ENCODE results near the gene CPNE7. TPM values are rescaled to one million over a fixed set of nuclear protein-coding genes. Genes with fewer than 3 reads are reported as not detected.

The CPNE7 gene
- total and polyA plus RNA-seq, 2 of the 8 experiments (the other 6 are each of a cell fraction or from before 2014, with no cell fraction given) = 10.0 to 23.7 TPM

GRCh38 chr16:89540557-89540956 is 35.0 kb upstream of the CPNE7 start:
- Histone ChIP-seq H2BK20ac (ENCODE audit: low read length) (no peak overlapping the region), H3K79me1 (ENCODE audit: low read depth, low read length) (peaks cover 4% of the 10 kb centered on the region; the same call in 1 of the 2 replicates), H4K5ac (ENCODE audit: insufficient read length, low read depth, low read length) (no peak overlapping the region), H2BK15ac (ENCODE audit: low read length) (no peak overlapping the region), H4K20me1 (replicated peaks in 1 of 2; ENCODE audit: control insufficient read depth in 1 of 2, insufficient read depth in 2 of 2, low read length in 2 of 2) (peaks cover 4 to 14% of the 10 kb centered on the region in 2 experiments), H2AK5ac (ENCODE audit: low read depth, low read length) (no peak overlapping the region), H2BK120ac (replicated peaks; ENCODE audit: low read depth, low read length) (no peak overlapping the region), H3K27me3 (replicated peaks in 1 of 4; ENCODE audit: control insufficient read depth in 3 of 4, extremely low read depth in 1 of 4, insufficient read depth in 3 of 4, low read length in 3 of 4) (no peaks in the 10 kb centered on the region), H3K4me3 (ENCODE audit: extremely low read depth in 1 of 4, insufficient read depth in 2 of 4, low read depth in 3 of 4, low read length in 4 of 4) (no peak overlapping the region), H3K9me3 (ENCODE audit: insufficient read depth in 2 of 2, low read depth in 1 of 2, low read length in 1 of 2) (no peaks in the 10 kb centered on the region), H3K79me2 (ENCODE audit: control insufficient read depth in 1 of 2, insufficient read depth in 2 of 2, low read length in 2 of 2) (peaks cover 0 to under 1% of the 10 kb centered on the region in 2 experiments; a peak in 1 of 4 replicates), H3K4me2 (ENCODE audit: insufficient read depth in 1 of 2, low read depth in 2 of 2, low read length in 2 of 2) (no peak overlapping the region), H2BK5ac (ENCODE audit: low read depth, low read length) (no peak overlapping the region; the same call in 1 of the 2 replicates), H4K8ac (ENCODE audit: extremely low read depth, insufficient read depth, low read length) (no peak overlapping the region), H3K4ac (replicated peaks; ENCODE audit: insufficient read length, low read depth, low read length) (no peak overlapping the region), H3K27ac (ENCODE audit: low read depth, low read length) (no peak overlapping the region), H3K14ac (ENCODE audit: insufficient read length) (no peak overlapping the region), H3K23ac (ENCODE audit: insufficient read length) (no peak overlapping the region), H3K23me2 (ENCODE audit: low read depth, low read length) (no peaks in the 10 kb centered on the region), H4K91ac (replicated peaks; ENCODE audit: insufficient read length, low read length) (no peak overlapping the region), H2BK12ac (ENCODE audit: low read depth, low read length) (no peak overlapping the region), H3K18ac (ENCODE audit: extremely low read depth, low read length) (no peak overlapping the region), H3K56ac (replicated peaks; ENCODE audit: insufficient read length, low read depth, low read length) (no peak overlapping the region), H2AFZ (ENCODE audit: low read length) (no peak overlapping the region), H3K9ac (replicated peaks in 1 of 4; ENCODE audit: extremely low read depth in 1 of 4, low read depth in 3 of 4, low read length in 3 of 4) (no peak overlapping the region), H3K4me1 (replicated peaks in 1 of 4; ENCODE audit: control insufficient read depth in 3 of 4, insufficient read depth in 4 of 4, low read length in 3 of 4) (no peaks in the 10 kb centered on the region), H3K36me3 (ENCODE audit: control insufficient read depth in 2 of 4, insufficient read depth in 4 of 4, low read length in 3 of 4) (peaks cover 8 to 31% (median 21%) of the 10 kb centered on the region in 4 experiments)
- DNase-seq (ENCODE audit: low read depth in 1 of 2, low spot score in 2 of 2) (no peak), FAIRE-seq (no peak)
- ChIA-PET POLR2A (ENCODE audit: partially characterized antibody) (interaction anchor here (1.0 to 7.2 kb wide), 3 partner anchors 10 to 17 kb away, joined by 3 to 47 read pairs (median 3); no protein-coding TSS in a partner anchor), CTCF (ENCODE audit: partially characterized antibody) (interaction anchor here (0.8 to 1.2 kb wide), 3 partner anchors 9 to 17 kb away, joined by 3 to 6 read pairs (median 4); no protein-coding TSS in a partner anchor)
- WGBS, 2 experiments (ENCODE audit: extremely low coverage in 1 of 2, insufficient coverage in 1 of 2, insufficient read length in 1 of 2, insufficient replicate concordance in 2 of 2, low coverage in 1 of 2, low lambda C conversion rate in 2 of 2, missing lambda C conversion rate in 1 of 2) = 92% methylated on average over 13 of the region's 13 CpGs; no CpG with 5 or more reads in 1 of the 2 experiments
- TF ChIP-seq, protein P1, sequence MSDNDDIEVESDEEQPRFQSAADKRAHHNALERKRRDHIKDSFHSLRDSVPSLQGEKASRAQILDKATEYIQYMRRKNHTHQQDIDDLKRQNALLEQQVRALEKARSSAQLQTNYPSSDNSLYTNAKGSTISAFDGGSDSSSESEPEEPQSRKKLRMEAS (IDR thresholded peaks at IDR 0.05) = no peak
- TF ChIP-seq CHD1 (IDR thresholded peaks at IDR 0.05; ENCODE audit: low read depth, low read length) (no peak), FOSL1 (IDR thresholded peaks at IDR 0.05; ENCODE audit: insufficient read depth, low read depth, low read length) (no peak), TCF12 (IDR thresholded peaks at IDR 0.05; ENCODE audit: low read depth, low read length) (no peak), EZH2 (IDR thresholded peaks at IDR 0.05; ENCODE audit: low read depth, low read length, severe bottlenecking) (no peak), HDAC2 (IDR thresholded peaks at IDR 0.05; ENCODE audit: borderline replicate concordance in 1 of 2, low read depth in 2 of 2, low read length in 2 of 2) (no peak), RAD21 (IDR thresholded peaks at IDR 0.05 in 1 of 2, conservative IDR thresholded peaks at IDR 0.05 in 1 of 2; ENCODE audit: low read depth in 2 of 2, low read length in 2 of 2) (no peak), CHD2 (IDR thresholded peaks at IDR 0.05; ENCODE audit: low read length) (no peak), NRF1 (IDR thresholded peaks at IDR 0.05; ENCODE audit: low read depth, low read length) (no peak), EGR1 (IDR thresholded peaks at IDR 0.05; ENCODE audit: borderline replicate concordance, low read depth, low read length) (no peak), CEBPB (IDR thresholded peaks at IDR 0.05; ENCODE audit: low read depth, low read length) (no peak), SP2 (IDR thresholded peaks at IDR 0.05; ENCODE audit: low read length) (no peak), SIN3A (conservative IDR thresholded peaks at IDR 0.05 in 1 of 2, IDR thresholded peaks at IDR 0.05 in 1 of 2; ENCODE audit: low read depth in 1 of 2, low read length in 2 of 2) (no peak), ASH2L (IDR thresholded peaks at IDR 0.05; ENCODE audit: low read length) (no peak)

Measured in H1 (cell line).